Right cardiac atrium (tissue), 5 donors: ENCODE results near the gene CEBPE. TPM values are rescaled to one million over a fixed set of nuclear protein-coding genes. Genes with fewer than 3 reads are reported as not detected.

ENCODE experiments used
- ATAC-seq, 2 donors: fragments of 200-7000 bp; cut with Tn5 transposase; one replicate each; pipeline versions ENCODE4 v1.8.0 to v1.9.1; 2020; ENCODE audit warnings: moderate library complexity in 2 of 2, mild to moderate bottlenecking in 1 of 2
- DNase-seq, 3 donors: peaks; one replicate each; pipeline ENCODE4 v3.0.0-alpha.2; 2020
- H3K27ac ChIP-seq: one replicate; pipeline ENCODE4 v1.5.1; 2013; ENCODE audit warnings: mild to moderate bottlenecking, low read length, control low read depth, moderate library complexity
- H3K27me3 ChIP-seq: one replicate; pipeline ENCODE4 v1.6.1; 2013; ENCODE audit not compliant: control insufficient read depth, insufficient read depth
- H3K4me1 ChIP-seq: one replicate; pipeline ENCODE4 v1.6.1; 2013; ENCODE audit warnings: low read length; ENCODE audit not compliant: control insufficient read depth, insufficient read depth
- H3K4me3 ChIP-seq: one replicate; pipeline ENCODE4 v1.5.1; 2013; ENCODE audit warnings: low read length, control low read depth
- H3K9me3 ChIP-seq: one replicate; pipeline ENCODE4 v1.6.1; 2013; ENCODE audit warnings: low read length; ENCODE audit not compliant: control insufficient read depth
- WGBS: extraction: QIAGEN DNeasy Blood & Tissue Kit; methylation state at CpG from one replicate; pipeline ENCODE4 v1.1.7; 2013; 5-methylcytosine and 5-hydroxymethylcytosine counted together
- intact Hi-C, 4 donors: fragments of 100-400 bp; cut with DNase I; formaldehyde crosslinking; loops; one replicate each; pipeline versions ENCODE4 v1.11.0 to v1.14.0; 2022 to 2023
- long read RNA-seq, 4 donors: library from polyadenylated mRNA; unstranded; transcript quantifications; one replicate each; pipeline ENCODE4 v2.0.0, GENCODE V29; 2020 to 2021
- polyA plus RNA-seq: library from polyadenylated mRNA; stranded (reverse); fragments of 200-250 nt; gene quantifications from one replicate; pipeline ENCODE4 v1.2.3, GENCODE V29; 2013
- total RNA-seq, 4 donors: library from RNA; stranded (reverse); fragmentation: NEBNext Ultra II Directional; extraction: Animal tissue kit (Norgen Biotek cat#: 25700); gene quantifications; one replicate each; pipeline ENCODE4 v1.2.1, GENCODE V29; 2021
- donor health status: healthy with polysubstance abuse.
- donor health status: DM: no; HTN: yes; CAD: no.
- donor health status: DM: no; HTN: no; CAD: no.
- donor health status: DM: no; HTN: yes; CAD: no; lungs with severe emphysema.
- donor health status: DM: yes; HTN: yes; CAD: no.

The CEBPE gene
- not detected for total RNA-seq
- polyA plus RNA-seq, result not detected
- long read RNA-seq, donor 1, result 0 reads
- long read RNA-seq, donor 2, result 0 reads
- long read RNA-seq, donor 3, result 0 reads
- long read RNA-seq, donor 4, result 0 reads

DNA sequence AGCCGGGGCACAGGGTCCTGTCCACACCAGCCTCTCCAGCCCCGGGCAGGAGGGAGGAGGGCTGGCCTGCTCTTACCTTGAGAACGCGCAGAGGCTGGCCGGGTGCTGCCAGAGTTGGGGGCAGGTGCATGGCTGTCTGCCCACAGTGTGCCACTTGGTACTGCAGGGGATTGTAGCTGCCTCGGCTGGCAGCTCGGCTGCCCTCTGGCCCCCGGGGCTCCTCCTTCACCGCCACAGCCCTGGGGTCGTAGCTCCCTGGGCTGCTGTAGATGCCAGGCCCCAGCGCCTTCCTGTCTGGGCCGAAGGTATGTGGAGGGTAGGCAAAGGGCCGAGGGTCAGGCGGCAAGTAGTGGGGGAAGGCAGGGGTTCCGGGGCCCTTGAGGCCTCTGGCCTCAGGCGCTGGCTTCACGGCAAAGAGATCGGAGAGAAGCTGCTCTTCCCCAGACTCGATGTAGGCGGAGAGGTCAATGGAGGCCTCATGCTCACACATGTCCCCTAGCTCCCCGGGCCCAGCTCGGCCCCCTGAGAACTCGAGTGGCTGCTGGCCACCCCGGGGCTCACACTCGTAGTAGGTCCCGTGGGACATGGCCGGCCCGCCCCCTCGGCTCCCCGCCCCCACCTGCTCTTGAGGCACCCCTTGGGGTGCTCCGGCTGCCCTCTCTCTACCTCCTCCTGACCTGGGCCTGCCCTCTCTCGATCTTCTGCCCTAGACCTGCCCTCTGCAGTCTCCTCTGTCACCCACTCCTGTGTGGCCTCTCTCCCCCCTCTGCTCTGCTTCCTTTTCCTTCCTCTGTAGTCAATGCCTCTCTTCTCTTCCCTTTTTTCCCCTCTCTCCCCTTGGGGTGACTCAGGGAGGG is at the start of gene CEBPE:
TSS of gene CEBPE (minus strand) at position 750 of the 857 bp plus-strand sequence. CDS start at position 586, 164 bp downstream.
- WGBS, result 77% methylated on average over 32 of the region's 32 CpGs
- H3K27me3 ChIP-seq, result no peaks in the 10 kb centered on the region
- H3K4me3 ChIP-seq, result no peak within 1 kb of the TSS
- H3K9me3 ChIP-seq, result no peaks in the 10 kb centered on the region
- no peak within 1 kb of the TSS for H3K27ac ChIP-seq
- DNase-seq (no peak), ATAC-seq (no peak)
- H3K4me1 ChIP-seq, result no peaks in the 10 kb centered on the region
- intact Hi-C loops, result no loop called here

DNA sequence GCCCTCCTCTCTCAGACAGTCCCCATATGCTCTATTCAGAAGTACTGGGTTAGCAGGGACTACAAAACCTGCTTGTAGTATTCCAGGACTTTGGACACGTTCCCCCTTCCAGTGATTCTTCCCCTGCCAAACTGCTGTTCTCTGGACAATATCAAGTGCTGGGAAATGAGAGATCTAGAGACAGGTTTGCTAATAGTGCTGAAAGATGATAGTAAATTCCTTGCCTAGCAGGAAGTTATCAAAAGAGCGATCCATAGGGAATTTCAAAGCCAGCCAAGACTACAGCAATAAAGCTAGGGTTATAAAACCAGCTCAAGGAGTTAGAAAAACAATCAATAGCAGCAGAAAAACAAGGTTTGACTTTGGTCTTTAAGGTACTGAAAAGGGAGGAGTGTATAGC is 49.2 kb upstream of the CEBPE start:
- H3K27ac ChIP-seq, result no peak overlapping the region
- 19% methylated on average over 2 of the region's 2 CpGs for WGBS
- H3K9me3 ChIP-seq, result no peaks in the 10 kb centered on the region
- intact Hi-C loops, result no loop called here
- H3K27me3 ChIP-seq, result no peaks in the 10 kb centered on the region
- H3K4me1 ChIP-seq, result no peaks in the 10 kb centered on the region
- ATAC-seq (no peak), DNase-seq (no peak)
- no peak overlapping the region for H3K4me3 ChIP-seq

DNA sequence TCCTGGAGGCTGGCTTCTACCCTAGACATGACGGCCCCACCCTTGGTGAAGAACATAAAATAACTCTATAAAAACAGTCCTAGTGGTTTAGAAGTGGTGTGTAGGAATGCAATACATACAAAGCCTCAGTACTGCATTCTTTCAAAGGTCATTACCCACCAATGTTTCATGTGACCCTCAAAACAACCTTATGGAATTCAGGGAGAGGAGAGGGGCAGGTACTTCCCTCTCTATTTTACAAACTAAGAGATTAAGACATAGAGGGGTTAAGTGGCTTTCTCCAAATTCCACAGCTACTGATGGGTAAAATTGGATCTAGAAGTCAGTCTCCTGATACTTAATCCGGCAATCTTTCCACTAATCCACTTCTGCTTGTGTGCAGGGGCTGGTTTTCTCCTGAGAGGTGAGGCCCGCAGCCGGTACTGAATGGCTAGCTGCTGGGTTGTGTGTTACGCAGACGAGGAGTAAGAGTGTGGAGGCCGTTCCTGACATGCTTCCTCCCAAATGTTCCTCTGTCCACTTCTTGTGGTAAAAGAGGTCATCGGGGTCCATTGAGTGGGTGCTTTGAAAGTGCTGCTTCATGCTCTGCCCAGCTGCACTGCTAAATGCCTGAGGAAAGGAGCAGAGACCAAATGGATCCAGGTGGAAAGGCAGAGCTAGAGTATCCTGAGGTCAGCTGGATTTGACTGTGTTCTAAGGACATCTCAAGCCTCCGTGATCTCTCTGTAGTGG is 48.2 kb upstream of the CEBPE start:
- H3K4me3 ChIP-seq, result no peak overlapping the region
- DNase-seq, result no peak
- H3K9me3 ChIP-seq, result no peaks in the 10 kb centered on the region
- ATAC-seq, result no peak
- intact Hi-C loops, result no loop called here
- H3K27ac ChIP-seq, result no peak overlapping the region
- H3K27me3 ChIP-seq, result no peaks in the 10 kb centered on the region
- 81% methylated on average over 9 of the region's 9 CpGs for WGBS
- no peaks in the 10 kb centered on the region for H3K4me1 ChIP-seq

DNA sequence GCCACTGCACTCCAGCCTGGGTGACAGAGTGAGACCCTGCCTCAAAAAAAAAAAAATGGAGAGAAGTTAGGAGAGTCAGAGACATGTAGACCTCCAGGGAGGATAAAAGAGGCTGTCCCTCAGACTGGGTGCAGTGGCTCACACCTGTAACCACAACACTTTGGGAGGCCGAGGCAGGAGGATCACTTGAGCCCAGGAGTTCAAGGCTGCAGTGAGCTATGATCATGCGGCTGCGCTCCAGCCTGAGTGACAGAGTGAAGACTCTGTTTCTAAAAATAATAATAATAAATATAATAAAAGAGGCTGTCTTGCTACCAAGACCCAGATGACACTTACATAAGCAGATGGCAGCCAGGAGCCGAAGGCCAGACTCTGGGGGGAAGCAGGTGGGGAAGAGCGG is 45.9 kb upstream of the CEBPE start:
- WGBS, result 95% methylated on average over 5 of the region's 5 CpGs
- no peak for DNase-seq
- H3K27me3 ChIP-seq, result no peaks in the 10 kb centered on the region
- intact Hi-C loops, result no loop called here
- H3K4me1 ChIP-seq, result peaks cover 4% of the 10 kb centered on the region
- no peak for ATAC-seq
- H3K9me3 ChIP-seq, result no peaks in the 10 kb centered on the region
- no peak overlapping the region for H3K4me3 ChIP-seq
- no peak overlapping the region for H3K27ac ChIP-seq

DNA sequence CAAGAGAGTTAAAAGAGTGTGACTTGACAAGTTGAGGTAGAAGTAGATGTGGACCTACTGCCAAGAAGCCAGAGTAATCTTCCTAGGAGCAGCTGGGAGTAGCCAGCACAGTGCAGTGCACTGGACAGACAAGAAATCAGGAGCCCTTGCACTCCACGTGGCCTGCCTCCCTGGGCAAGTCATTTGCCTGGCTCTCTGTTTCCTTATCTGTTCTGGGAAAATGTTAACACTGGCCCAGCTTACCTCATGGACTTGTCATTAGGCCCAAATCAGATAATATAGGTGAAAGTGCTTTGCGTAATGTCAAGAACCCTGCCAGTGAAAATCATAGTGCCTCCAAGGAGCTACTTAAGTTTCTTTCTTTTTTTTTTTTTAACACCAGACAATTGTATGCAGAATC is 45.2 kb upstream of the CEBPE start:
- WGBS, result 72% methylated on average over 2 of the region's 2 CpGs
- H3K4me1 ChIP-seq, result peaks cover 4% of the 10 kb centered on the region

DNA sequence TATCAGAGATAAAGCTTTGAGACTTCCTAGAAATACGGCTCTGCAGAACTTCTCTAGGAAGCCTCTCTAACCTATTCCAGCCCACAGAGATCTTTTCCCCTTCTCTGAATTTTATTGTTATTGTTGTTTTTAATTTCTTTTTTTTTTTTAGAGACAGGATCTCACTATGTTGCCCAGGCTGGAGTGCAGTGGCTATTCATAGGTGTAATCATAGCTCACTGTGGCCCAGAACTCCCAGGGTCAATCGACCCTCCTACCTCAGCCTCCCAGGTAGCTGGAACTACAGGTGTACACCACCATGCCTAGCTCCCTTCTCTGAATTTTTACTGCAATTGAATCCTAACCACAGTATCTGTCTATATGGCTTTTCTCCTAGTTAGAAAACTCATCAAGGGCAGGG is 44.8 kb upstream of the CEBPE start:
- 83% methylated on average over 2 of the region's 2 CpGs for WGBS
- Histone ChIP-seq H3K9me3 (no peaks in the 10 kb centered on the region), H3K4me3 (no peak overlapping the region), H3K27ac (no peak overlapping the region), H3K4me1 (peaks cover 4% of the 10 kb centered on the region), H3K27me3 (no peaks in the 10 kb centered on the region)
- ATAC-seq (no peak), DNase-seq (no peak)
- intact Hi-C loops, result no loop called here

More for the DNA sequence above, 45.2 kb upstream of the CEBPE start:
- Histone ChIP-seq H3K9me3 (no peaks in the 10 kb centered on the region), H3K27me3 (no peaks in the 10 kb centered on the region), H3K4me3 (no peak overlapping the region), H3K27ac (no peak overlapping the region)
- peak in 1 of 2 donors; percentile 85 for ATAC-seq
- intact Hi-C loops, result no loop called here
- no peak for DNase-seq

DNA sequence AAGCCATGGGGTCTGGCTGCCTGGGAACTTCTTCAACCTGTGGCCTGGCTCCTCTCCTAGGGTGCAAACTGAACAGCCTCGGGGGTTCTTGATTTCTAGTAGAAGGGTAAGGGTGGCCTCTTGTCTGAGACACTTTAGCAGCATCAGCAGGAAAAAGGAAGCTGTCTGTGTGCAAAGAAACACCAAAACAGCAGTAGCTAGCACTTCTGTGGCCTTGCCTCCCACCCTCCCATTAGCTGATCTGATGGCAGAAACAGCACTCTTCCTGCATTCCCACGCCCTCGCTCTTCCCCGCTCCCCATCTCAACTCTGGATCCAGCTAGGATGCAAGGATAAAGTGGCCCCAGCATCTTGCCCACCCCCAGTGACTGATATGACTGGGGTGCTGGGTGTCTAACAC is 43.7 kb upstream of the CEBPE start:
- intact Hi-C loops, result no loop called here
- WGBS, result 75% methylated on average over 4 of the region's 4 CpGs
- ATAC-seq, result no peak
- peaks cover 4% of the 10 kb centered on the region for H3K4me1 ChIP-seq
- DNase-seq, result no peak
- no peak overlapping the region for H3K4me3 ChIP-seq
- no peak overlapping the region for H3K27ac ChIP-seq
- H3K27me3 ChIP-seq, result no peaks in the 10 kb centered on the region
- H3K9me3 ChIP-seq, result no peaks in the 10 kb centered on the region

DNA sequence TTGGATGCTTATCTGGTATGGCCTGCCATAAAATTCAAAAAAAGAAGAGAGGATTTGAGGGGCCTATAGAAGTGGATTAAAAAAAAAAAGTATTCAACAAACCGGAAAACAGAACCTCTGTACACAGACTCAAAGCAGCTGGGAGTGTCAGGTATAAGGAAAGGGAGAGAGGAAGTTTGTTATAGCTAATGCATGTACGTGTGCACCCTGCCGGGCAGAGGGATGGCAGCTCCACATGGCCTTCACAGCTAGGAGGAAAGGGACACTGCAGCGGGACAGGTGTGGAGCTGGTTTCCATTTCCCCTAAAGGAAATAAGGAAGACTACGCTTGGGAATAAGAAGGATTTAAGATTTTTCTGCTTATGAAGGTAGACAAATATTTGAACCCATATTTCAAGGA is 43.0 kb upstream of the CEBPE start:
- H3K4me1 ChIP-seq, result peaks cover 4% of the 10 kb centered on the region
- no peaks in the 10 kb centered on the region for H3K9me3 ChIP-seq
- 82% methylated on average over 5 of the region's 5 CpGs for WGBS
- no peak overlapping the region for H3K27ac ChIP-seq
- no peak for DNase-seq
- H3K4me3 ChIP-seq, result no peak overlapping the region
- ATAC-seq, result no peak
- intact Hi-C loops, result no loop called here
- no peaks in the 10 kb centered on the region for H3K27me3 ChIP-seq

DNA sequence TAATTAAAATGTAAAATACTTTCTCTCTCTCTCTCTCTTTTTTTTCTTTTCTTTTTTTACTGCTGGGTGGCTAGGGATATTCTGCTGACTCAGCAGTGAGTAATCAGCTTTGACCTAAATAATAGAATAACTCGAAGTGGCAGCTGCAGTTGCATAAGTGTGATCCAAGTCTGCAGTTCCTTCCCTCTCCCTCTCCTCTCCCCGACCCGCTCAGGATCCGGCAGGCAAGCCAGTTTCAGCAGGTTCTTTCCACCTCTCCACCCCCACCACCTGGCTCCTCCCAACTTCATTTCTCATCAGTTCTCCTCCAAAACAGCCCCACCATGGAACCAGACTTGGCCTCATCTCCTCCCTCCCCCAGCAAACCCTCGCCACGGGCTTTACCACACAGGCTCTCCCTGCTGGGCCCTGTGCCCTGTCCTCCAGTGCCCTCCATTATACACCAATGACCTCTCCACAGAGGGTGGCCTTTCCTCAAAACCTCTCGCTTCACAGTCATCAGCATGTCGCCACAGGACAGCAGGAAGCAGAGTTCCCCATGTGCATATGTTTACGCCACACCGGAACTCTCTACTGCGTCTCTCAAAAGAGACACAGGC is 42.0 kb upstream of the CEBPE start:
- Histone ChIP-seq H3K4me3 (no peak overlapping the region), H3K27ac (peak overlapping the region; percentile 69), H3K27me3 (no peaks in the 10 kb centered on the region), H3K9me3 (no peaks in the 10 kb centered on the region), H3K4me1 (peaks cover 4% of the 10 kb centered on the region)
- DNase-seq (peak; percentile 36 to 75 (median 63)), ATAC-seq (peak; percentile 55 to 74)
- 39% methylated on average over 11 of the region's 11 CpGs for WGBS
- intact Hi-C loops, result no loop called here

DNA sequence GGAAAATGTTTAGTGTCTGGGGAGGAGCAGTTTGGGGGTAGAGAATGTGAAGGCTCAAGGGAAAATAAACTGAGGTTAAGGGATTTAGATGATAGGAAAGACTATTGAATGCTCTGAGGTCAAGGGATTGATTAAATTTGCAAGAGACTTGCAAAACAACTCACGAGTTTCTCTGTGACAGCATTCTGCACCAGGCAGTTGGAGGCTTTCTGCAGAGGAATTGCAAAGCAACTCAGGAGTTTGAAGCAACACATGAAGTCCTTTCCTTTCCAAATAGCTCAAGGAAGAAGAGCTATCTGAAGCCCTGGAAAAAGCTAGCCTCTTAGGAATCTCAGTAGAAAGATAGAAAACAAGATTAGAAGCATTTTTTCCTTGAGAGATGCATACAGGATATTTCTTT is 40.5 kb upstream of the CEBPE start:
- Histone ChIP-seq H3K27me3 (no peaks in the 10 kb centered on the region), H3K4me3 (no peak overlapping the region), H3K27ac (no peak overlapping the region), H3K4me1 (peaks cover 7% of the 10 kb centered on the region), H3K9me3 (no peaks in the 10 kb centered on the region)
- WGBS, result 63% methylated on average over 1 of the region's 1 CpG
- no peak for DNase-seq
- no peak for ATAC-seq
- intact Hi-C loops, result no loop called here

DNA sequence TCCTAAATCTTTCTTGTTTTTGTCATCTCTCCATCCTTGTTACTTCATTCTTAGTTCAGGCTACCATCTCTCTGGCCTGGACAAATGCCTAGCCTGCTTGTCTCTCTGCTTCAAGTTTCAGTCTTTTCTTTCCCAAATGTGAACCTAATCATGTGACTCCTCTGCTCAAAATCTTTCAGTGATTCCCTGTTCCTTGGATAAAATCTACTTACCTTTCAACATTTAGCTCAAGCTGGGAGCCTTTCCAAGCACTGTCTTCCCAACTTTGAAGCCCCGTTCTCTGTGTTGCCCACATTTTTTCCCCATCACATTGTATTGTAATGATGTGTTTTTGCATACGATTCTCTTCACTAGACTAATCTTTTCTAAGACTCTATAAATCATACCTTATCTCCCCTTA is 39.7 kb upstream of the CEBPE start:
- Histone ChIP-seq H3K27ac (no peak overlapping the region), H3K4me3 (no peak overlapping the region), H3K9me3 (no peaks in the 10 kb centered on the region), H3K27me3 (no peaks in the 10 kb centered on the region), H3K4me1 (peaks cover 7% of the 10 kb centered on the region)
- ATAC-seq (no peak), DNase-seq (no peak)
- intact Hi-C loops, result no loop called here
- WGBS, result 73% methylated on average over 2 of the region's 2 CpGs
